HG03066 (cell line): ENCODE measurements around the gene MASP2.
"Not testable (repeated sequence)": the region's sequence is repeated elsewhere in the genome, so short reads cannot be mapped to it uniquely, and the experiment has no call there.

ENCODE experiments used
- ATAC-seq: cut with Tn5 transposase; IDR thresholded peaks from one replicate; pipeline ENCODE4 v1.9.1; 2021; ENCODE audit warnings: low read depth; ENCODE audit not compliant: unreplicated experiment

Gene MASP2

GRCh38 chr1:11046625-11047365, at the start of gene MASP2:
Gene MASP2 (minus strand): TSS chr1:11047239. CDS start chr1:11047207, 32 bp downstream.
- no peak for ATAC-seq

DNA sequence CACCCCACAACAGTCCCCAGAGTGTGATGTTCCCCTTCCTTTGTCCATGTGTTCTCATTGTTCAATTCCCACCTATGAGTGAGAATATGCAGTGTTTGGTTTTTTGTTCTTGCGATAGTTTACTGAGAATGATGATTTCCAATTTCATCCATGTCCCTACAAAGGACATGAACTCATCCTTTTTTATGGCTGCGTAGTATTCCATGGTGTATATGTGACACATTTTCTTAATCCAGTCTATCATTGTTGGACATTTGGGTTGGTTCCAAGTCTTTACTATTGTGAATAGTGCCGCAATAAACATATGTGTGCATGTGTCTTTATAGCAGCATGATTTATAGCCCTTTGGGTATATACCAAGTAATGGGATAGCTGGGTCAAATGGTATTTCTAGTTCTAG, 36.7 kb upstream of the MASP2 start:
- not testable (repeated sequence) for ATAC-seq

GRCh38 chr1:11080931-11081330, 33.9 kb upstream of the MASP2 start:
- no peak for ATAC-seq

DNA sequence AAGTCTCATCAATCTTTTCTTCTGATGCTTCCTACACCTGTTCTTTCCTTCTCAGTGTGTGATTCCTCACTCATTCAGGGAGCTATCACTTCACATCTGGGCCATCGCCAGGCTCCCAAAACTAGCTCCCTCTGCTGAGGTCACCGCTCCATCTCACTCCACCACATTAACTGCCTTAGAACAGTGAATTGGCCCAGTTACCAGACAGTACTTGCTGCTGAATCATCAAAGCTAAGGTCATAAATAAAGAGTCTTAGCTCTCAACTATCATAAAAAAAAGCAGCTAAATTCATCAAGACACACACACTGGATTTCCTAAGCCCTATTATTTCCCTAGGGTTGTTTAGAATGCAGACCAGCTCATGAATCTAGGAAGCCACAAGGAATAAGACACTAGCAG, 31.6 kb upstream of the MASP2 start:
- ATAC-seq, result no peak

DNA sequence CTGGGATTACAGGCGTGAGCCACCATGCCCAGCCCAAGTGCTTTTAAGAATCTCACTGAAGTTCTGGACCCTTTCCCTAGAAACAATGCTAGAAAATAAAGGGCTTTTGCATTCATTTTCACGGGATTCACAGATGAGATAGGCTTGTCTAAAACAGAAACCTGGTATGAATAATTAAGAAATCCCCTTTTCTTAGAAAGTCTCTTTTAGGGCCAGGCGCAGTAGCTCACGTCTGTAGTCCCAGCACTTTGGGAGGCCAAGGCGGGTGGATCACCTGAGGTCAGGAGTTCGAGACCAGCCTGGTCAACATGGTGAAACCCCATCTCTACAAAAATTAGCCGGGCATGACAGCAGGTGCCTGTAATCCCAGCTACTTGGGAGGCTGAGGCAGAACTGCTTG, 26.4 kb upstream of the MASP2 start:
- not testable (repeated sequence) for ATAC-seq

DNA sequence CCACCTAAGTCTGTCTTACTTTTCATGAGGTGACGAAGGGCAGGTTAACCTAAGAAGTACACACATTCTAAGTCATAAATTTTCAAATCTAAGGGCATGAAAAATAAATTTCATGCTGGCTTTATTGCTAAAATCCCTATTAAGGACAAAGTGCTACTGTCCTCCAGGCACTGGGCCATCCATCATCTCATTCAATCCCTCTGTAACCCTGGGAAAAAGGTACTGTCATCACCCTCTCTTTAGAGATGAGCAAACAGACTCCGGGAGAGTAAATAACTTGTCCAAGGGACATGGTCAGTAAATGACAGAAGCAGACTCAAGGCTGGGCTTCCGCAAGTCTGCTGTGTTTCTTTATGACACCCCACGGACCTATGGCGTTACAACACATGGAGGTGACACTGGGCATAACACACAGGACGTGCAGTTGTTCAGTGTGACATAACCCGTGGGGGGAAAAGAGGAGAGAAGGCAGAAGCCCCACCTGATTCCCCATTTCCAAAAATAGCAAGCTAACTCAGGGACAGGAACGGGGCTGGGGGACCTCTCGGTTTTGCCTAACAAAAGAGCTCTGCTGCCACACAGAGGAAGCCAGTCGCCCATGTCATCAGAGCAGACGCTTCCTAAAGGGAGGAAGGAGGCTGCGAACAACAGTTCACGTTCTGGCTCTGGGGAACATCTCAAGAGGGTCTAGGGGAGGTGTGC, 25.3 kb upstream of the MASP2 start:
- ATAC-seq, result no peak

DNA sequence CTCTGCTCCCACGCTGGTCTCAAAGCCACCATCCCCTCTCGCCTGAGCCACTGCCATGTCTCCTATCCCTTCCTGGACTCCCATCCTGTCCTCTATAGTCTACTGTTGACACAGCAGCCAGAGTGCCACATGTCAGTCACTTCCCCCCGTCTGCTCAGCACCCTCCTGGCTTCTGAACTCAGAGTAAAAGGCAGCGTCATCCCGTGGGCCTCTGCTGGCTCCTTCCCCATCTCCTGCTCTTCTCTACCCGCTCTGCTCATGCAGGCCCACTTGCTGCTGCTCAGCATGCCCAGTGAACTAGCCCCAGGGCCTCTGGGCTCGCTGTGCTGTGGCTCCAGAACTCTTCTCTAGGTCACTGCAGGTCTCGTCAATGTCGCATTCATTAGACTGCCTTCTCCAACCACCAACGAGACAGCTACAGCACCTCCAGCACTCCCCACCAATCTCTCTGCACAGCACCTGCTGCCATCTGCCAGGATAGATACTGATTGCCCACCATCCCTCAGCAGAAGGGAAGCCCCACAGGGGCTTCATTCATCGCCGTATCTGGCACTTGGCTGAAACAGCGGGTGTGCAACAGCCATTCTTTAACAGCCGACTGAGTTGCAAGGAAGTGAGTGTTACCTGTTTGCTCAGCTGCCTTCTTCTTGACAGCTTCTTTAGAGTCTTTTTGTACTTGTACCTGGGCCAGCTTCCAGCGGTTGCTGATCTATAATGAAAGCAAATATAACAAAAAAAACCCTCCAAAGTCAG, 24.6 kb upstream of the MASP2 start:
- no peak for ATAC-seq

GRCh38 chr1:11070876-11071275, 23.8 kb upstream of the MASP2 start:
- no peak for ATAC-seq

GRCh38 chr1:11068600-11069473, 21.8 kb upstream of the MASP2 start:
- no peak for ATAC-seq

DNA sequence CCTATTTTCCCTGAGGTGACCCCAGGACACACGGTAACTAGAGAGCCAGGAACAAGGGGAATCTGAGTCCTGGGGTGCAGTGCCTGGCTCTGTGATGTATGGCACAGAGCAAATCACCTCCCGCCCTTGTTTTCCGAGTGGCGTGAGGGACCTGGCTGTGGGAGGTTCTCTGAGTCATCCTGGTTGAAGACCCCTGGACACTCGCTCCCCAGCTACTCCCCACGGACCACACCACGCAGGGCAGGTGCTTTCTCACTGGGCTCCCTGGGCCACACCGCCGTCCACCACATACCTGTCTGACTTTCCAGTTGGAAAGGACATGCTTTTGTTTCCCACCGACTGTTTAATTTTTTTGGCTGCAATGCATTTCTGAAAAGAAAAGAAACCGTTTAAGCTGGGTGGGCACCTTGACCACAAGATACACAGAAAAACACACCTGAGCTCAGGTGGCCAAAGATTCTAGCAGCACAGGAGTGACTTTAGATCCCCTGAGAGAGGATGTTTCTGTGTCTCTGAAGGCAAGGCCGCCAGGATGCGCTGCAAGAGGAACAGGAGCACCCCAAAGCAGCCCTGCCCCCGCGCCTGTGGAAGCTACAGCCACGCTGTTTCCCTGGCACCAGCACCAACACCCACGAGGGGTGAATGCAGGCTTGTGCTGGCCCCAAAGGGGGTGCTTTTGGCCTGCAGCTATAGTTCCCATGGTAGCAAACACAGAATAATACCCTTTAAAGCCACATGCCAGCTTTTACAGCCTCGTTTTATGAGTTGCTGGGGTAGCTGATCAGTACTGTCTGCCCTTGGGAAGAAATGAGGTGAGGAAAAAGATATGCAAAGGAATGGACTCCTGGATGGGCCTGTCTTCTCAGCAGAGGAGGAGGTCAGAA, 20.9 kb upstream of the MASP2 start:
- ATAC-seq, result no peak

DNA sequence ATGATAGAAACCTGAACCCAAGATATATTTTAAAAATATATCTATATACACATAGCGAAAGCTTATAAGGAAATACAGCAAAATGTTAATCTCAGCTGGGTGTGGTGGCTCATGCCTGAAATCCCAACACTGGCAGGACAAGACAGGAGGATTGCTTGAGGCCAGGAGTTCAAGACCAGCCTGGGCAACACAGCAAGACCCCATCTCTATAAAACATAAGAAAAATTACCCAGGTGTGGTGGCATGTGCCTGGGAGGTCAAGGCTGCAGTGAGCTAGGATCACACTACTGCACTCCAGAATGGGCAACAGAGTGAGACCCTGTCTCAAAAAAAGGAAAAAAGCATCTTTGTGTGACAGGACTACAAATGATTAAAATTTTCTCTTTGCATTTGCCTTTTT, 18.8 kb upstream of the MASP2 start:
- ATAC-seq, result no peak

DNA sequence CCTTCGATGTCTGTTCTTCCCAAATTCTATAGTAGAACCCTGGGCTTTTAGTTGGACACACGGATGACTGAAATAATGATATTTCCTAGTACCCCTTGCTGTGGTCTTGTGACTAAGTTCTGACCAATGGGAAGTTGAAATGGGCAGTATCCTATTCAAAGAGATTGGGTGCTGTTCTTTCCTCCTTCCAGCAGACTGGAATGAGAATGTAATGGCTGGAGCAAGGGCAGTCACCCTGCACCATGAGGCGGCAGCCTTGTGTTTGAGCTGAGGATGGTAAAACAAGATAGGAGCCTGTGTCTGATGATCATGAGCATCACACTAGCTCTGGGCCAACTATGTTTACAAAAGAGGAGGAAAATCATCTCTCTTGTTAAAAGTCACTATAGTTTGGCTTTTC, 17.9 kb upstream of the MASP2 start:
- no peak for ATAC-seq

DNA sequence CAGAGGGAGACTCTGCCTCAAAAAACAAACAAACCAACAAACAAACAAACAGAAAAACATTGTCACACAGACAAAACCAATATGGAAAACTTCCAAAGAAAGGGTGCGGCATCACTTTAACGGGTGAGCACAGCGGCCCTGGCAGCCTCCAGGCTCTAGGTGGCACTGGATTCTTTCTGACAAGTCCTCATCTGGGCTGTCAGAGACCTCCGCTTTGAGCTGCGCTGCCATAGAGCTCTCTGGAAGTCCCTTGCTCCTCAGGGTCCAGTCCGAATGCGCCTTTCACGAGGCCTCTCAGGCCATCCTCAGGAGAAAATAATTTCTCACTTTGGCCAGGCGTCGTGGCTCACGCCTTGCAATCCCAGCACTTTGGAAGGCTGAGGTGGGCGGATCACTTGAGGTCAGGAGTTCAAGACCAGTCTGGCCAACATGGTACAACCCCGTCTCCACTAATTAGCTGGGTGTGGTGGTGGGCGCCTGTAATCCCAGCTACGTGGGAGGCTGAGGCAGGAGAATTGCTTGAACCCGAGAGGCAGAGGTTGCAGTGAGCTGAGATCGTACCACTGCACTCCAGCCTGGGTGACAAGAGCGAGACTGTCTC, 17.0 kb upstream of the MASP2 start:
- ATAC-seq, result not testable (repeated sequence)

- ATAC-seq, result no peak
Observed at GRCh38 chr1:11062965-11063401, 15.9 kb upstream of the MASP2 start.

DNA sequence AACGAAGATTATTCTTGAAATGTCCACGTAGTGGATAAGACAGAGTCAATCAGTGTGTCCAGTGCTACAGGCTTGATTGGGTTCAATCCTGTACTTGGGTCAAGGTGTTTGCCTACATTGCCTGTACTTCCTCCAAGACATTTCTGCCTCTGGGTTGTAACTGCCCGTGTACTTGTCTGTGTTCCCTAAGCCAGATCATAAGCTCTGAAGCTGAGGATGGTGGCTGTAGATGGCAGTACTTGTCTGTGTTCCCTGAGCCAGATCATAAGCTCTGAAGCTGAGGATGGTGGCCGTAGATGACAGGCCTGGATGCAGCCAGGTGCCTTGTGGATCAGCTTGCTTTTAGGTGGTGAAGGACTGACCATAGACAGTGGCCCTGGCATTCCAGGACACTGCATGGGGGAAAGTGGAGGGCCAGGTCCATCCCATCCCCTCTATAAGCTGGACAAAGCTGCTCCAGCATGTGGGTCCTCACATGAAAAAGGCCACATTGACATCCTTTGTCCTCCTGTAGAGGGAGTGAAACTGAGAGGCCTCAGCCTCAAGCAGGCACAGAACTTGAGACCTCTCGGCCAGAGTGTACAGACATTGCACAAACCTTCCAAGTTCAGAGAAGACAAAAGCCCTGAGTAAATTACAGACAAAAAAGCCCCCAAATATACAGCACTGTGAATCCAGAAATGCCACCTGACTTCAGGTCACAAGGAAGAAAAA, 14.8 kb upstream of the MASP2 start:
- ATAC-seq, result no peak

DNA sequence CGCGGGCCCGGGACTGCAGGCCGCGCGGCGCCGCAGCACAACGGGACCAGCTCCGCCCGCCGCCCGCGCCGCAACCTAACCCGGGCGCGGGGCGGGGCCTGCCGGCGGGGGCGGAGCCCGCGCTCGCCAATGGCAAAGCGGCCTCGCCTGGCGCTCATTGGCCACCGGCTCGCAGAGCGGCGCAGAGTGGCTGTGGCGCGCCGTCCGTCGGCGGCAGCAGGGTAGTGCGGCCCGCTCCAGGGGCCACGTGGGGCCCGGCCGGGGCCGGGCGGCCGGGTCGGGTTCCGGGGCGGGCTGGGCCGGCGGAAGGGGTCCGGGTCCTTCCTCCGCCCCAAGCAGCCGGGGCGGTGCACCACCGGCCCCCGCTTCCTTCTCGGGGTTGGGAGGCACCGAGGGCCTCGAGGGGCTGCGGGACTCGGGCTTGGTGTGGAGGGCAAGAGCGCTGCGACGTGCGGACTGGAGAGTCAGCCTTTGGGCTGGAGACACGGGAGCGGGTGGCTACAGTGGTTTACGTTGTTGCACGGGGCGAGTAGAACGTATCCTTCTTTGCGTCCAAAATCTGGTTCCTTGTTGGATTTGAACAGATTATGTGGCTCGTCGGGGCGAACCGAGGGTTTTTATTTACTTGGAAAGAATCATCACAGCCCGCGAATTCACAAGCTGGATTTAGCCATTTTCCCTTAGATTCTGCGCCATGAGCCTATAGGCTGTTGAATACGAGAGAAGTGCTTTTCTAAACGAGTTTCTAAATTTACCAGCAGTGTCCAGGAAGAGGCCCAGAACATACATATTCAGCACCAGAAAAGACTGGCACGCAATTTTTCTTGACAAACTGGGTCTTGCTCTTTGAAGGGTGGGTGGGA, 13.2 kb upstream of the MASP2 start, which contains the start of gene SRM:
SRM (minus strand) TSS at position 51 of the 863 bp plus-strand sequence. CDS start 75 bp downstream, outside the sequence.
- ATAC-seq, result peak; percentile 83
